HepG2 (cell line): Measurements from ENCODE around the gene ETFDH. TPM values are rescaled to one million over a fixed set of nuclear protein-coding genes. Genes with fewer than 3 reads are reported as not detected.

Experiments used
- AKNA ChIP-seq: sonication (generic); formaldehyde crosslinking; IDR thresholded peaks from 2 replicates; pipeline ENCODE4 v1.4.0; 2020; ENCODE audit warnings: missing genetic modification reagents, borderline replicate concordance
- ARID5B ChIP-seq: IDR thresholded peaks from 2 replicates; pipeline ENCODE4 v1.4.0; 2020; ENCODE audit warnings: mild to moderate bottlenecking, missing genetic modification reagents
- DNMT1 ChIP-seq: sonication (generic); formaldehyde crosslinking; IDR thresholded peaks from 2 replicates; pipeline ENCODE4 v1.5.1; 2020; ENCODE audit warnings: mild to moderate bottlenecking, missing genetic modification reagents
- FOXK1 ChIP-seq: sonication (generic); formaldehyde crosslinking; IDR thresholded peaks from 2 replicates; pipeline ENCODE4 v1.4.0; 2020; ENCODE audit warnings: low read depth, missing genetic modification reagents, borderline replicate concordance
- KLF9 ChIP-seq: IDR thresholded peaks from 2 replicates; pipeline ENCODE4 v1.6.1; 2016; ENCODE audit warnings: low read depth
- U2AF2 ChIP-seq: fragments of 200-400 bp; formaldehyde crosslinking; IDR thresholded peaks from 2 replicates; pipeline ENCODE4 v1.6.1; 2017; ENCODE audit warnings: low read depth, mild to moderate bottlenecking, low read length
- ZNF224 ChIP-seq: sonication (generic); formaldehyde crosslinking; IDR thresholded peaks from 2 replicates; pipeline ENCODE4 v1.5.0; 2020; ENCODE audit warnings: mild to moderate bottlenecking, missing genetic modification reagents
- ZNF619 ChIP-seq: sonication (generic); formaldehyde crosslinking; IDR thresholded peaks from 2 replicates; pipeline ENCODE4 v1.4.0; 2020; ENCODE audit warnings: mild to moderate bottlenecking, missing genetic modification reagents
- polyA plus RNA-seq, 8 experiments: library from polyadenylated mRNA; depleted of rRNA in 3 of 8; stranded (reverse) in 7 of 8; unstranded in 1 of 8; fragments of >200 nt; fragmentation: Illumina TruSeq in 4 of 8; extraction: Trizol in 4 of 8; gene quantifications; 2 replicates each; pipeline versions ENCODE4 v1.2.1 to v1.2.3, GENCODE V29; 2011 to 2016; ENCODE audit warnings: low read depth in 4 of 8, missing spikeins in 1 of 8, mixed read lengths in 1 of 8; ENCODE audit not compliant: insufficient read depth in 1 of 8
- total RNA-seq, 5 experiments: library from RNA; depleted of rRNA; stranded (reverse); fragments of >200 nt; fragmentation: Illumina TruSeq; extraction: Trizol; gene quantifications; 2 replicates each; pipeline ENCODE4 v1.2.3, GENCODE V29; 2016; ENCODE audit warnings: low read depth in 1 of 5

ETFDH gene
- total and polyA plus RNA-seq, 2 of the 13 experiments (the other 11 are each of a cell fraction or from before 2014, with no cell fraction given), result 14.7 to 17.8 TPM

DNA sequence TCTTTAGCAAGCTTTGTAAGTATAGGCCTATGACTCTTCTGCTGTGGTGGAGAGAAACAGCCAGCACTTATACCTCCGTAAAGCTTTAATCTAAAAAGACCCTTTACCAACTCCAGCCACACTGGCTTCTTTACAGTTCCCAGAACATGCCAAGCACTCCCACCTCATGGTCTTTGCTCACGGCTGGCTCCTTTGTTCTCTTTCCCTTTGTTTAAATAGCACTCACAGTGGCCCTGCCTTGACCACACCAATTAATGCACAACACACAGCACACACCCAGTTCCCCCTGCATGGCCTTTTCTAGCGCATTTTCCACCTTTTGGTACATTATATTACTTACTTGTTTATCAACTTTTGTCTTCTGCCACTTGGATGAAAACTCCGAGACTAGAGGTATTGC is 32.2 kb downstream of the ETFDH start (continued):
- TF ChIP-seq KLF9 (CRISPR knock-in tag), result no peak
- no peak for TF ChIP-seq ARID5B (CRISPR knock-in tag)
- TF ChIP-seq U2AF2, result no peak
- TF ChIP-seq FOXK1 (CRISPR knock-in tag), result no peak
- TF ChIP-seq AKNA (CRISPR knock-in tag), result no peak
- TF ChIP-seq ZNF224 (CRISPR knock-in tag), result no peak
- TF ChIP-seq DNMT1 (CRISPR knock-in tag), result no peak
- no peak for TF ChIP-seq ZNF619 (CRISPR knock-in tag)
- TF ChIP-seq, all 625 proteins: peak for 0
